VCaP (cell line): ENCODE data around the gene WWOX.

ENCODE experiments used
- H3K27ac ChIP-seq: fragments of 450-650 bp; 2 replicates; pipeline ENCODE4 v1.5.1; 2017
- CTCF ChIP-seq: fragments of 450-650 bp; conservative IDR thresholded peaks from 2 replicates; pipeline ENCODE4 v1.5.1; 2017; ENCODE audit warnings: mild to moderate bottlenecking, moderate library complexity

WWOX gene

GRCh38 chr16:79209308-79209707, 1109.9 kb downstream of the WWOX start:
- no peak for TF ChIP-seq CTCF
- no peak overlapping the region for H3K27ac ChIP-seq

- no peak overlapping the region for H3K27ac ChIP-seq
- TF ChIP-seq CTCF, result no peak
Measured at GRCh38 chr16:79210607-79211006, 1111.2 kb downstream of the WWOX start.

- no peak for TF ChIP-seq CTCF
- no peak overlapping the region for H3K27ac ChIP-seq
Measured at GRCh38 chr16:79211586-79211985, 1112.1 kb downstream of the WWOX start.

- H3K27ac ChIP-seq, result no peak overlapping the region
- no peak for TF ChIP-seq CTCF
Measured at GRCh38 chr16:79212114-79212791, 1112.8 kb downstream of the WWOX start.

GRCh38 chr16:79213214-79213613, 1113.8 kb downstream of the WWOX start:
- TF ChIP-seq CTCF, result no peak; the same call in 1 of the 2 replicates
- no peak overlapping the region for H3K27ac ChIP-seq

GRCh38 chr16:79215289-79215688, 1115.8 kb downstream of the WWOX start:
- TF ChIP-seq CTCF, result no peak
- H3K27ac ChIP-seq, result no peak overlapping the region

GRCh38 chr16:79217375-79218011, 1118.0 kb downstream of the WWOX start:
- TF ChIP-seq CTCF, result no peak
- H3K27ac ChIP-seq, result no peak overlapping the region
